Natural killer cell (primary cell): ENCODE measurements around the gene SLC16A1. TPM values are rescaled to one million over a fixed set of nuclear protein-coding genes. Genes with fewer than 3 reads are reported as not detected.

Experiments used
- ATAC-seq, 3 donors: fragments of 150-1000 bp in 2 of 3; fragments of 200-7000 bp in 1 of 3; cut with Tn5 transposase; 1 replicate in 1 of 3; 2 replicates in 2 of 3; pipeline ENCODE4 v1.10.0; 2021; ENCODE audit warnings: mild to moderate bottlenecking in 2 of 3, moderate library complexity in 2 of 3
- DNase-seq, 2 donors: peaks; one replicate each; pipeline versions ENCODE4 v3.0.0 to v3.0.0-alpha.2; 2013 to 2021; ENCODE audit warnings: mixed read lengths in 1 of 2
- H3K27ac ChIP-seq: one replicate; pipeline ENCODE4 v1.5.1; 2013; ENCODE audit warnings: mild to moderate bottlenecking, low read length
- H3K27me3 ChIP-seq: one replicate; pipeline ENCODE4 v1.6.1; 2013; ENCODE audit warnings: low read length; ENCODE audit not compliant: control insufficient read depth, insufficient read depth
- H3K36me3 ChIP-seq: one replicate; pipeline ENCODE4 v1.6.1; 2013; ENCODE audit warnings: low read length; ENCODE audit not compliant: control insufficient read depth, insufficient read depth
- H3K4me1 ChIP-seq: one replicate; pipeline ENCODE4 v1.6.1; 2013; ENCODE audit warnings: low read length; ENCODE audit not compliant: control insufficient read depth, insufficient read depth
- H3K4me3 ChIP-seq: one replicate; pipeline ENCODE4 v1.5.1; 2013; ENCODE audit warnings: low read length
- H3K9me3 ChIP-seq: one replicate; pipeline ENCODE4 v1.6.1; 2013; ENCODE audit warnings: low read length; ENCODE audit not compliant: control insufficient read depth, insufficient read depth
- H3K27ac Mint-ChIP-seq, 2 donors: one replicate each; pipeline ENCODE4 v1.8.0; 2022; ENCODE audit warnings: mild to moderate bottlenecking in 2 of 2, mixed read lengths in 2 of 2, moderate library complexity in 1 of 2
- H3K27me3 Mint-ChIP-seq, 2 donors: one replicate each; pipeline ENCODE4 v1.8.0; 2022; ENCODE audit warnings: low read depth in 2 of 2, mixed read lengths in 2 of 2
- H3K36me3 Mint-ChIP-seq: one replicate; pipeline ENCODE4 v1.8.0; 2022; ENCODE audit warnings: mixed read lengths
- H3K4me1 Mint-ChIP-seq, 2 donors: one replicate each; pipeline ENCODE4 v1.8.0; 2022; ENCODE audit warnings: mixed read lengths in 2 of 2
- H3K4me3 Mint-ChIP-seq: one replicate; pipeline ENCODE4 v1.8.0; 2022; ENCODE audit warnings: mild to moderate bottlenecking, moderate library complexity, mixed read lengths
- H3K9me3 Mint-ChIP-seq, 2 donors: one replicate each; pipeline ENCODE4 v1.8.0; 2022; ENCODE audit warnings: mixed read lengths in 2 of 2
- CTCF ChIP-seq: fragments of 200-600 bp; IDR thresholded peaks from one replicate; pipeline ENCODE4 v1.8.0; 2022; ENCODE audit warnings: antibody characterized with exemption
- WGBS: methylation state at CpG from one replicate; pipeline ENCODE4 v1.1.7; 2013; ENCODE audit warnings: missing lambda C conversion rate; ENCODE audit not compliant: insufficient coverage; 5-methylcytosine and 5-hydroxymethylcytosine counted together
- intact Hi-C: fragments of 100-400 bp; cut with micrococcal nuclease; formaldehyde crosslinking; loops from one replicate; pipeline ENCODE4 v1.14.2; 2022
- total RNA-seq, 4 donors: library from RNA; stranded (reverse); fragments of 120-200 nt in 1 of 4; gene quantifications; one replicate each; pipeline versions ENCODE4 v1.2.3 to v1.2.4, GENCODE V29; 2013 to 2022

The SLC16A1 gene
- total RNA-seq, 3 donors from 2014 or later (not counting 1 experiment from before 2014, with no cell fraction given) = 8.7 to 18.5 (median 14.0) TPM

- 100% methylated on average over 3 of the region's 5 CpGs for WGBS
- Histone ChIP-seq H3K9me3 (no peaks in the 10 kb centered on the region), H3K36me3 (no peaks in the 10 kb centered on the region), H3K27me3 (no peaks in the 10 kb centered on the region), H3K4me1 (no peaks in the 10 kb centered on the region), H3K27ac (no peak overlapping the region), H3K4me3 (no peak overlapping the region)
- Mint-ChIP-seq H3K27me3 (no peaks in the 10 kb centered on the region), H3K9me3 (no peaks in the 10 kb centered on the region), H3K4me1 (no peaks in the 10 kb centered on the region), H3K27ac (no peak overlapping the region), H3K4me3 (no peak overlapping the region), H3K36me3 (no peaks in the 10 kb centered on the region)
- DNase-seq (no peak), ATAC-seq (no peak)
- TF ChIP-seq CTCF = no peak
- intact Hi-C loops = no loop called here
Measured at GRCh38 chr1:112911506-112912220, 44.3 kb downstream of the SLC16A1 start.

GRCh38 chr1:112909847-112910246 lies 46.1 kb downstream of the SLC16A1 start:
- DNase-seq (no peak), ATAC-seq (no peak)
- no peaks in the 10 kb centered on the region for H3K36me3 Mint-ChIP-seq
- no peaks in the 10 kb centered on the region for H3K4me1 ChIP-seq
- H3K27me3 Mint-ChIP-seq = no peaks in the 10 kb centered on the region
- H3K4me1 Mint-ChIP-seq = no peaks in the 10 kb centered on the region
- H3K9me3 Mint-ChIP-seq = no peaks in the 10 kb centered on the region
- H3K4me3 Mint-ChIP-seq = no peak overlapping the region
- no peak for TF ChIP-seq CTCF
- no peak overlapping the region for H3K27ac ChIP-seq
- H3K27me3 ChIP-seq = no peaks in the 10 kb centered on the region
- intact Hi-C loops = no loop called here
- H3K27ac Mint-ChIP-seq = no peak overlapping the region
- H3K9me3 ChIP-seq = no peaks in the 10 kb centered on the region
- no peaks in the 10 kb centered on the region for H3K36me3 ChIP-seq
- H3K4me3 ChIP-seq = no peak overlapping the region
- 99% methylated on average over 2 of the region's 2 CpGs for WGBS

GRCh38 chr1:112906150-112906698 lies 49.8 kb downstream of the SLC16A1 start:
- H3K27me3 ChIP-seq = no peaks in the 10 kb centered on the region
- Mint-ChIP-seq H3K4me3 (no peak overlapping the region), H3K4me1 (peaks cover 6 to 7% of the 10 kb centered on the region in 2 donors), H3K27ac (no peak overlapping the region), H3K9me3 (no peaks in the 10 kb centered on the region), H3K36me3 (no peaks in the 10 kb centered on the region), H3K27me3 (no peaks in the 10 kb centered on the region)
- intact Hi-C loops = no loop called here
- DNase-seq (no peak), ATAC-seq (no peak)
- WGBS = 100% methylated on average over 1 of the region's 2 CpGs
- H3K27ac ChIP-seq = no peak overlapping the region
- no peaks in the 10 kb centered on the region for H3K36me3 ChIP-seq
- no peak overlapping the region for H3K4me3 ChIP-seq
- no peaks in the 10 kb centered on the region for H3K4me1 ChIP-seq
- no peaks in the 10 kb centered on the region for H3K9me3 ChIP-seq
- TF ChIP-seq CTCF = no peak
